KMS-11 (cell line): ENCODE data around the gene ST3GAL4.
"Not testable (repeated sequence)": the region's sequence is repeated elsewhere in the genome, so short reads cannot be mapped to it uniquely, and the experiment has no call there.

Experiments used
- H2AFZ ChIP-seq: fragments of 200-600 bp; sonication (generic); 2 replicates; pipeline ENCODE4 v1.6.1; 2016; ENCODE audit warnings: antibody characterized with exemption, mixed run types, low read depth
- H3K27ac ChIP-seq: fragments of 200-600 bp; sonication (generic); 2 replicates; pipeline ENCODE4 v1.6.1; 2016; ENCODE audit warnings: mild to moderate bottlenecking, mixed run types
- H3K27me3 ChIP-seq: fragments of 200-600 bp; sonication (generic); 2 replicates; pipeline ENCODE4 v1.6.1; 2017; ENCODE audit warnings: mild to moderate bottlenecking, low read depth, mixed run types, moderate library complexity; ENCODE audit not compliant: insufficient read depth
- H3K36me3 ChIP-seq: fragments of 200-600 bp; sonication (generic); 2 replicates; pipeline ENCODE4 v1.6.1; 2017; ENCODE audit warnings: mild to moderate bottlenecking, mixed run types; ENCODE audit not compliant: insufficient read depth
- H3K4me1 ChIP-seq: fragments of 200-600 bp; sonication (generic); 2 replicates; pipeline ENCODE4 v1.6.1; 2016; ENCODE audit warnings: mild to moderate bottlenecking, low read depth, mixed run types; ENCODE audit not compliant: poor library complexity, severe bottlenecking
- H3K4me2 ChIP-seq: fragments of 200-600 bp; sonication (generic); 2 replicates; pipeline ENCODE4 v1.7.0; 2016; ENCODE audit warnings: mild to moderate bottlenecking, mixed run types
- H3K4me3 ChIP-seq: fragments of 200-600 bp; sonication (generic); IDR thresholded peaks from 2 replicates; pipeline ENCODE4 v1.6.1; 2017; ENCODE audit warnings: low read depth, low read length, mixed read lengths; ENCODE audit not compliant: insufficient read depth
- H3K79me2 ChIP-seq: fragments of 200-600 bp; sonication (generic); 2 replicates; pipeline ENCODE4 v1.6.1; 2016; ENCODE audit warnings: low read depth, mixed run types; ENCODE audit not compliant: insufficient read depth
- H3K9ac ChIP-seq: fragments of 200-600 bp; sonication (generic); 2 replicates; pipeline ENCODE4 v1.6.1; 2016; ENCODE audit warnings: mild to moderate bottlenecking, mixed run types
- H4K20me1 ChIP-seq: fragments of 200-600 bp; sonication (generic); 2 replicates; pipeline ENCODE4 v1.6.1; 2016; ENCODE audit warnings: mild to moderate bottlenecking, mixed run types; ENCODE audit not compliant: insufficient read depth
- CTCF ChIP-seq: fragments of 200-600 bp; sonication (generic); conservative IDR thresholded peaks from 2 replicates; pipeline ENCODE4 v1.6.1; 2017; ENCODE audit warnings: low read depth, mild to moderate bottlenecking, antibody characterized with exemption, low read length, moderate library complexity, mixed read lengths

The ST3GAL4 gene

GRCh38 chr11:126355324-126355925 lies at the start of gene ST3GAL4:
TSS of gene ST3GAL4 (plus strand) at chr11:126355686. CDS start at chr11:126406156, 50,470 bp downstream.
- H3K27me3 ChIP-seq: no peaks in the 10 kb centered on the region
- H3K27ac ChIP-seq: peak within 1 kb of the TSS; percentile 49
- H3K4me3 ChIP-seq: no peak within 1 kb of the TSS
- peaks cover 36% of the 10 kb centered on the region for H3K4me1 ChIP-seq
- TF ChIP-seq CTCF: no peak
- peak within 1 kb of the TSS; percentile 83 for H3K9ac ChIP-seq
- peaks cover 11% of the 10 kb centered on the region; the same call in 1 of the 2 replicates for H3K79me2 ChIP-seq
- H3K4me2 ChIP-seq: peak within 1 kb of the TSS; percentile 54
- no peaks in the 10 kb centered on the region for H4K20me1 ChIP-seq
- H3K36me3 ChIP-seq: no peaks in the 10 kb centered on the region
- H2AFZ ChIP-seq: peak within 1 kb of the TSS; percentile 30; the same call in 1 of the 2 replicates

GRCh38 chr11:126305699-126306098 lies 49.8 kb upstream of the ST3GAL4 start:
- H3K27ac ChIP-seq: peak overlapping the region; percentile 35; the same call in 1 of the 2 replicates
- H3K4me2 ChIP-seq: peak overlapping the region; percentile 93
- TF ChIP-seq CTCF: no peak
- H3K4me1 ChIP-seq: peaks cover 62% of the 10 kb centered on the region
- no peaks in the 10 kb centered on the region for H3K36me3 ChIP-seq
- H3K79me2 ChIP-seq: peaks cover 15% of the 10 kb centered on the region; the same call in 1 of the 2 replicates
- no peak overlapping the region for H3K4me3 ChIP-seq
- no peak overlapping the region for H3K9ac ChIP-seq
- H2AFZ ChIP-seq: no peak overlapping the region
- no peaks in the 10 kb centered on the region for H4K20me1 ChIP-seq
- H3K27me3 ChIP-seq: no peaks in the 10 kb centered on the region

- Histone ChIP-seq H3K27me3 (no peaks in the 10 kb centered on the region), H3K36me3 (no peaks in the 10 kb centered on the region), H3K79me2 (peaks cover 15% of the 10 kb centered on the region; the same call in 1 of the 2 replicates), H3K4me2 (peak overlapping the region; percentile 29; the same call in 1 of the 2 replicates), H3K9ac (no peak overlapping the region), H3K4me3 (no peak overlapping the region), H2AFZ (no peak overlapping the region), H4K20me1 (no peaks in the 10 kb centered on the region), H3K27ac (no peak overlapping the region; the same call in 1 of the 2 replicates), H3K4me1 (peaks cover 82% of the 10 kb centered on the region)
- TF ChIP-seq CTCF: peak; percentile 32; the same call in 1 of the 2 replicates
These were observed 47.8 kb upstream of the ST3GAL4 start for GRCh38 chr11:126307706-126308105.

- H3K4me2 ChIP-seq: peak overlapping the region; percentile 29; the same call in 1 of the 2 replicates
- no peak overlapping the region for H3K4me3 ChIP-seq
- H3K36me3 ChIP-seq: no peaks in the 10 kb centered on the region
- no peaks in the 10 kb centered on the region for H3K27me3 ChIP-seq
- no peak for TF ChIP-seq CTCF
- no peak overlapping the region; the same call in 1 of the 2 replicates for H3K27ac ChIP-seq
- peaks cover 15% of the 10 kb centered on the region; the same call in 1 of the 2 replicates for H3K79me2 ChIP-seq
- H2AFZ ChIP-seq: no peak overlapping the region
- no peaks in the 10 kb centered on the region for H4K20me1 ChIP-seq
- no peak overlapping the region for H3K9ac ChIP-seq
- peaks cover 84% of the 10 kb centered on the region for H3K4me1 ChIP-seq
These were observed 47.2 kb upstream of the ST3GAL4 start for GRCh38 chr11:126308271-126308671.

- H3K4me3 ChIP-seq, H2AFZ ChIP-seq, H3K9ac ChIP-seq, H3K27me3 ChIP-seq, H3K36me3 ChIP-seq, H4K20me1 ChIP-seq: not testable (repeated sequence)
- Histone ChIP-seq H3K27ac (peak overlapping the region; percentile 61; the same call in 1 of the 2 replicates), H3K79me2 (peaks cover 15% of the 10 kb centered on the region; the same call in 1 of the 2 replicates), H3K4me2 (peak overlapping the region; percentile 55; the same call in 1 of the 2 replicates), H3K4me1 (peaks cover 89% of the 10 kb centered on the region)
These were observed 46.7 kb upstream of the ST3GAL4 start for GRCh38 chr11:126308771-126309170.
